Measurements from ENCODE around the gene DUOXA2.

DUOXA2 gene

DNA sequence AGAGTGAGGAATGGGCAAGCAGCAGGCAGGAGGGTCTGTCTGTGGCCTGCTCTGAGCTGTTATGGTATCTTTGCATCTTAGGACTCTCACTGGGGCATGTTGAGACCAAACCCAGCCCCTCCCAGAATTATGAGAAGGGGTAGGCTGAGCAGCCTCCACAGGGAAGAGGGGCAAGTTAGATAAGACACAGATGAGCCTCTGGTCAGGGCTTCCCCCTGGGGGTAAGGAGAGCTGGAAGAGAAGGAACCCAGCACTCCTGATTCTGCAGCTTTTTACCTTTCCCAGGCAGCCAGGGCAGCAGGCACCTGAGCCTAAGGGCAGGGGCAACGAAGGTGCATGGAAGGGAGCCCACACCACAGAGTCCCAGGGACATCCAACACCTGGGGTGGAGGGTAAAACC is 34.9 kb downstream of the DUOXA2 start:
- Mint-ChIP-seq H3K36me3 (peaks cover 9% of the 10 kb centered on the region), H3K27me3 (no peaks in the 10 kb centered on the region), H3K27ac (no peak overlapping the region), H3K9me3 (no peaks in the 10 kb centered on the region), H3K4me1 (no peaks in the 10 kb centered on the region), H3K4me3 (no peak overlapping the region)
- no peak for ATAC-seq

DNA sequence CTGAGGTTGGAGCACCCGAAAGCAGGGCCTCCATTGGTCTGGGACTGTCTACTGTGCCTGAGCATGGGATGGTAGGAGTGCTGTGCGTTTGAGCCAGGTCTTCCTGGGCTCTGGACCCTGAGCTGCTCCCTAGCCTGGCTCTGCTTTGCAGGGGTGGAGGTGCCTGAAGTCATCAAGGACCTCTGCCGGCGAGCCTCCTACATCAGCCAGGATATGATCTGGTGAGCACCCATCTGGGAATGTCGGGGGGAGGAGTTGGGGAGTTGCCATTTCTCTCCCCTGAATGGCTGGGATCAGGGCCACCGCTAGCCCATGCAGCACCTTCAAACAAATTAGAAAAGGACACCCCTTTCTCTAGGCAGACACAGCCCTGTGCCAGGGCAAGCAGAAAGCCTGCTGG is 36.4 kb downstream of the DUOXA2 start:
- H3K9me3 Mint-ChIP-seq = no peaks in the 10 kb centered on the region
- no peaks in the 10 kb centered on the region for H3K4me1 Mint-ChIP-seq
- H3K4me3 Mint-ChIP-seq = no peak overlapping the region
- H3K27me3 Mint-ChIP-seq = no peaks in the 10 kb centered on the region
- ATAC-seq = no peak
- no peak overlapping the region for H3K27ac Mint-ChIP-seq
- H3K36me3 Mint-ChIP-seq = peaks cover 9% of the 10 kb centered on the region

DNA sequence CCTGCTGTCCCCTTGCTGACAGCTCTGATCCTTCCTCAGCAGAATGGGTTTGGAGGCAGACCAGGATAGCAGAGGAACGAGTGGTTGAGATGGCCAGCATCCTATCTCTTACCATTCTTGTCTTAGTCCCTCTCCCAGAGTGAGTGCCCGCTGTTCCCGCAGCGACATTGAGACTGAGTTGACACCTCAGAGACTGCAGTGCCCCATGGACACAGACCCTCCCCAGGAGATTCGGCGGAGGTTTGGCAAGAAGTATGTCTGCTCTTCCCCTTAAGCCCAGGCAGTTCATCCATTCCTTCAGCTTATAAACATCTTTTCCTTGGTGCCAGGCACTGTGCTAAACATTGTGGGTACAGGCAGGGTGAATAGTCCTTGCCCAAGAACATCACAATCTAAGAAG is 36.9 kb downstream of the DUOXA2 start:
- Mint-ChIP-seq H3K27me3 (no peaks in the 10 kb centered on the region), H3K36me3 (peaks cover 9% of the 10 kb centered on the region), H3K4me1 (no peaks in the 10 kb centered on the region), H3K27ac (no peak overlapping the region), H3K9me3 (no peaks in the 10 kb centered on the region), H3K4me3 (no peak overlapping the region)
- ATAC-seq = no peak

DNA sequence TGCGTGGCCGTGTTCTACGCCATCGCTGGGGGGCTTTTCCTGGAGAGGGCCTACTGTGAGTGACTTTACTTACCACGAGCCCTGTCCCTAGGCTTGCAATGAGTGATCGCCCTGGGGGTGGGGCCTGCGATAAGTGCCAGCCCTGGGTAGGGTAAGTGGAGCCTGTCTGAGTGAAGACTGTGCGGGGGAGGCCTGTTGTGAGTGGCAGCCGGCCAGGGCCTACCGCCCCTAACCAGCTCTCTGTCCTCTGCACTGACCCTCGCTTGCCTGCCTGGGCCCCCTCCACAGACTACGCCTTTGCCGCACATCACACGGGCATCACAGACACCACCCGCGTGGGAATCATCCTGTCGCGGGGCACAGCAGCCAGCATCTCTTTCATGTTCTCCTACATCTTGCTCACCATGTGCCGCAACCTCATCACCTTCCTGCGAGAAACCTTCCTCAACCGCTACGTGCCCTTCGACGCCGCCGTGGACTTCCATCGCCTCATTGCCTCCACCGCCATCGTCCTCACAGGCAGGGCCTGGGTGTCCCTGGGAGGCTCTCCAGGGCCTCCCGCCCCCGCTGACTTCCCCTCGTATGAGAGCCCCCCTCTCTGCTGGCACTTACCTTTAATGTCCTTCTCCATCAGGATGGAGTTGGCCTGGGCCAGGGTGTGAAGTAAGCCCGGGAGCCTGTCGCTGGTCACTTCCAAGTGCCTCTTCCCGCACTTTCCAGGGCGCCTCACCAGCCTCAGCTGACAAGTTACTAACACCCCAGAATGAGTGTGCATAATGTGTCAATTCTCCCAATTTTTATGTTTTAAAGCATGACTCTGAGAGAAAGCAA is 38.1 kb downstream of the DUOXA2 start:
- no peak overlapping the region for H3K4me3 Mint-ChIP-seq
- no peak for ATAC-seq
- no peaks in the 10 kb centered on the region for H3K27me3 Mint-ChIP-seq
- no peaks in the 10 kb centered on the region for H3K4me1 Mint-ChIP-seq
- H3K9me3 Mint-ChIP-seq = no peaks in the 10 kb centered on the region
- peaks cover 13% of the 10 kb centered on the region for H3K36me3 Mint-ChIP-seq
- no peak overlapping the region for H3K27ac Mint-ChIP-seq

DNA sequence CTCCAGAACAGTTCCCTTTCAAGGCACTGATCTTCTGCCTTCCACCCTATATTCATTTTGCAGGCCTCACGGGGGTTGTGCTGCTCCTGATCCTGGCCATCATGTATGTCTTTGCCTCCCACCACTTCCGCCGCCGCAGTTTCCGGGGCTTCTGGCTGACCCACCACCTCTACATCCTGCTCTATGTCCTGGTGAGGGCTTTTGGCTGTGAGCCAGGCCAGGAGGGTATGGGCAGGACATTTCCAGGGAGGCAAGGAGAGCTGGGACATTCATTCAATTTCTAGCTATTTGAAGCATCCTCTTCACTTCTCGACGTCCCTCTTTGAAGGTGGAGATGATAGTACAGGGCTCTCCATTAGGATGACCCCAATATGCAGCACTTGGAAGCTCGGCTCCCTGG is 41.6 kb downstream of the DUOXA2 start:
- peaks cover 14% of the 10 kb centered on the region for H3K4me1 Mint-ChIP-seq
- no peak overlapping the region for H3K4me3 Mint-ChIP-seq
- H3K36me3 Mint-ChIP-seq = peaks cover 27% of the 10 kb centered on the region
- no peaks in the 10 kb centered on the region for H3K27me3 Mint-ChIP-seq
- H3K9me3 Mint-ChIP-seq = no peaks in the 10 kb centered on the region
- no peak overlapping the region for H3K27ac Mint-ChIP-seq
- no peak for ATAC-seq

DNA sequence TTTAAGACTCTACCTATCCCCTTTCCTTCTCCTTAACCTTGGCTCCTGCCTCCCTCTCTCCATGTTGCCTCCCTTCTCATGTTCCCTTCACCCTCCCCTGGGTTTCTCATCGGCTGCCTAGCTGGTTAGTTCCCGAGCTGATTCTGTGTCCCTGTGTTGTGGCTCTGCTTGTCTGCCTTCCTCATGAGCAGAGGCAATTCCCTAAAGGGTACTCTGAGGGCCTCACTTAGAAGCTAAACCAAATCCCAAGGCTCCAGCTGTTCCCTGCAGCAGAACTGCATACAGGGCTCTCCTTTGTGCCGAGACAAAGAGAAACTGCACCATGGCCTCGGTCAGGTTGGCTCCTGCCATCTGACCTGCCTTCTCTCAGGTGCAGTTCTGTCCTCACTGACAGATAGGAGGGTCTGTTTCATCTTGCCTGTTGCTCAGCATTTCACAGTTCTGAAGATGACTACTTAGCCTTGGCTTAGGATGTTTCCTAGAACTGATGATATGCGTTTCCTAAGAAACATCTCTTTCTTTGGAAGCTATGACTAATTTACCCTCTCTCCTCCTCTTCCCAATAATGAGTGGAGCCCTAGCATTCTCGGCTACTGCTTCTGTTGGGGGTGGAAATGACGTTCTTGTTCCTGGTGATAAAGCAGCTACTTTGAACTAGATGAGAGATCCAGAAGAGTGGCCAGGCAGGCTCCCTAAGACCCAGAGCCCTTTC is 42.8 kb downstream of the DUOXA2 start:
- Mint-ChIP-seq H3K4me3 (no peak overlapping the region), H3K4me1 (peaks cover 16% of the 10 kb centered on the region), H3K27me3 (no peaks in the 10 kb centered on the region), H3K36me3 (peaks cover 27% of the 10 kb centered on the region), H3K27ac (no peak overlapping the region), H3K9me3 (no peaks in the 10 kb centered on the region)
- ATAC-seq = no peak

DNA sequence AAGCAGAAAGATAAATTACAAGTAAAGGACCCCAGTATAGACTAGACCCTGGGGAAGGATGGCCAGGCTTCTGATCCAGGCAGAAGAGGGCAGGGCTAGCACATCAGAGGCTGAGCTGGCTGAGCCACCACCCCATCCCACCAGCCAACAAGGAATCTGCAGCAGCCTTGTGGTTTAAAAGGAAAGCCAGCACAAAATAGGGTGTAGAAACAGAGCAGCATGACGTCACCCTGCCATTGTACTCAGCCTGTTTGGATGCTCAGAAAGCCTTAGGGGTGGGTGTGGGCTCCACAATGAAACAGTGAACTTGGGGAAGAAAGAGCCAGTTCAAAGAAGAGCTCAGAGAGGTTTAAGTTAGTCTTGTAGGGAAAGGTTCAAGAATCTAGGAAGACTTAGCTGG is 43.8 kb downstream of the DUOXA2 start:
- no peak overlapping the region for H3K27ac Mint-ChIP-seq

DNA sequence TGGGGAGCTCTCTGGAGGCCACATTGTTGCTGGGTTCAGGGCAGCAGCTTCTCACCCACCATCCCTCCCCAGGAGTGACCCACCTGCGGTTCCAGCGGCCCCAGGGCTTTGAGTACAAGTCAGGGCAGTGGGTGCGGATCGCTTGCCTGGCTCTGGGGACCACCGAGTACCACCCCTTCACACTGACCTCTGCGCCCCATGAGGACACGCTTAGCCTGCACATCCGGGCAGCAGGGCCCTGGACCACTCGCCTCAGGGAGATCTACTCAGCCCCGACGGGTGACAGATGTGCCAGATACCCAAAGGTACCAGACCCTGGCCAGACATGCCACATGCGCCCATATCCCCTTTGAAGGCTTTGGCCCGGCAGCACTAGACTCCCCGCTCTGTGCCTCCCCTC is 47.5 kb downstream of the DUOXA2 start:
- H3K9me3 Mint-ChIP-seq = no peaks in the 10 kb centered on the region
- H3K4me1 Mint-ChIP-seq = peaks cover 38% of the 10 kb centered on the region
- H3K4me3 Mint-ChIP-seq = no peak overlapping the region
- H3K27ac Mint-ChIP-seq = peak overlapping the region; percentile 42
- H3K27me3 Mint-ChIP-seq = no peaks in the 10 kb centered on the region
- no peak for ATAC-seq
- peaks cover 18% of the 10 kb centered on the region for H3K36me3 Mint-ChIP-seq

More for the DNA sequence above, 43.8 kb downstream of the DUOXA2 start:
- Mint-ChIP-seq H3K9me3 (no peaks in the 10 kb centered on the region), H3K27me3 (no peaks in the 10 kb centered on the region), H3K4me1 (peaks cover 20% of the 10 kb centered on the region), H3K36me3 (peaks cover 19% of the 10 kb centered on the region), H3K4me3 (no peak overlapping the region)
- no peak for ATAC-seq

DNA sequence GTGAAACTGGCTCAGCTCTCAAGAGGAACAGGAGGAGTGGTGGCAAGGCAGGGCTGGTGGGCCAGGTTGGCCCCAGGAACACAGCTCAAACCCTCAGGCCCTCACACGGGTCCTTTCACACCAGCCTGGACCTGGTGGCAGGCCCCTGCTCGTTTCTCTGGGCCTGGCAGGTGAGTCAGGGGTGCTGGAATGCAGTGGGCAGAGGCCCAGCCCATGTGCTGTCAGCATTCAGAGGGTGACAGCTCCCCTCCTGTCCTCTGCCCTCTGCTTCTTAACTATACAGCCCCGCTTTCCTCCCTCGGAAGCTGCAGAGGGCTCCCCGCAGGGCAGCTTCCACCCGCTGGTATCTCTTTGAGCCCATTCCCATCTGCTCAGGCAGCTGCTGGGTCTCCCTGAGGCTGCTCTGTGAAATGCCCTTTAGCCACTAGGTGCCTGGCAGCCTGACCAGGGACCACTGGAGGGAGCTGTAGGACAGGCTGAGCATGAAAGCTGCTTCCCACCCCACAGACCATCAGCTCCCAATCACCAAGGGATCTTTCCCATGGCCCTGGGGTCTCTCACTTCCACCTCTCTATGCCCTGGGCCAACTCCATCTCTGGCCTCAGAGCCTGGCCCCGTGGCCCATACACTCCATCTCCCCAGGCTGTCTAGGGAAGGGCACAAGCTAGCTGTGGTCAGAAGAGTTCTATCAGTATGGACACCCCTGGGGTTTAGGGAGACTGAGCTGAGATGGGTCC is 48.8 kb downstream of the DUOXA2 start:
- Mint-ChIP-seq H3K36me3 (peaks cover 15% of the 10 kb centered on the region), H3K4me3 (no peak overlapping the region), H3K27me3 (no peaks in the 10 kb centered on the region), H3K4me1 (peaks cover 43% of the 10 kb centered on the region), H3K27ac (no peak overlapping the region), H3K9me3 (no peaks in the 10 kb centered on the region)
- peak; percentile 40 for ATAC-seq

DNA sequence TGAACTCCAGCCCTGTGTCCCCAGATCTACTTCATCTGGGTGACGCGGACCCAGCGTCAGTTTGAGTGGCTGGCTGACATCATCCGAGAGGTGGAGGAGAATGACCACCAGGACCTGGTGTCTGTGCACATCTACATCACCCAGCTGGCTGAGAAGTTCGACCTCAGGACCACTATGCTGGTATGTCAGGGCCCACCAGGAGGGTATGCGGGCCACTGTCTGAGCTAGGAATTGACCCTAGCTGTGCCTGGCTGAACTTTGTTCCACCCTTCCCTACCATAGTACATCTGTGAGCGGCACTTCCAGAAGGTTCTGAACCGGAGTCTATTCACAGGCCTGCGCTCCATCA is 49.4 kb downstream of the DUOXA2 start:
- H3K4me1 Mint-ChIP-seq = peaks cover 46% of the 10 kb centered on the region
- H3K27me3 Mint-ChIP-seq = no peaks in the 10 kb centered on the region
- no peak overlapping the region for H3K4me3 Mint-ChIP-seq
- peaks cover 15% of the 10 kb centered on the region for H3K36me3 Mint-ChIP-seq
- ATAC-seq = no peak
- no peak overlapping the region for H3K27ac Mint-ChIP-seq
- H3K9me3 Mint-ChIP-seq = no peaks in the 10 kb centered on the region

DNA sequence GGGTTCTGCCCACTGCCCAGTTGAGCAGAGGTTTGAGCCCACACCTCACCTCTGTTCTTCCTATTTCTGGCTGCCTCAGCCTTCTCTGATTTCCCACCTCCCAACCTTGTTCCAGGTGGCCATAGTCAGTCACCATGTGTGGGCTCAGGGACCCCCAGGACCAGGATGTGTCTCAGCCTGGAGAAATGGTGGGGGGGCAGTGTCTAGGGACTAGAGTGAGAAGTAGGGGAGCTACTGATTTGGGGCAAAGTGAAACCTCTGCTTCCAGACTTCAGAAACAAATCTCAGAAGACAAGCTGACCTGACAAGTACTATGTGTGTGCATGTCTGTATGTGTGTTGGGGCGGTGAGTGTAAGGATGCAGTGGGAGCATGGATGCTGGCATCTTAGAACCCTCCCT is 50.8 kb downstream of the DUOXA2 start:
- H3K27ac Mint-ChIP-seq = peak overlapping the region; percentile 74
- no peak for ATAC-seq
- H3K36me3 Mint-ChIP-seq = peaks cover 9% of the 10 kb centered on the region
- H3K4me3 Mint-ChIP-seq = no peak overlapping the region
- peaks cover 55% of the 10 kb centered on the region for H3K4me1 Mint-ChIP-seq
- H3K27me3 Mint-ChIP-seq = no peaks in the 10 kb centered on the region
- H3K9me3 Mint-ChIP-seq = no peaks in the 10 kb centered on the region

DNA sequence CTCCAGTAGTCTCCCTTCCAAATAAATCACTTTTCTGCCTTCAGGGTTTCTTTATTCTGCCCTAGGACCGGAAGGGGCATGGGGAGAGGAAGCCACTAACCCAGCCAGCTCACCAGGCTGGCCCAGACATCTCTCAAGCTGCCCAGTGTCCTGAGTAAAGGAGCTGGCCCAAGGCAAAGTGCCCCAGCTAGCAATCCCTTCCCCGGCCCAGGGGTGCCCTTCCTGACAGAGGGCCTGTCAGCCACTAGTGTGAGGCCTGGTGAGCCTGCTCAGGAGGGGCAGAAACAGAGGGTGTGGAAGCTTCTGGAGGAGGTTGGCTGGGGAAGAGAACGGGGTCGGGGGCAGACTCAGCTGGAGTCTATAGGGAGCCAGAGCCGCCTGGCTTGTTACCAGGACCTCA is 51.4 kb downstream of the DUOXA2 start:
- Mint-ChIP-seq H3K4me1 (peaks cover 51% of the 10 kb centered on the region), H3K4me3 (peak overlapping the region; percentile 62), H3K36me3 (peaks cover 3% of the 10 kb centered on the region), H3K27ac (peak overlapping the region; percentile 74), H3K27me3 (no peaks in the 10 kb centered on the region), H3K9me3 (no peaks in the 10 kb centered on the region)
- ATAC-seq = no peak

DNA sequence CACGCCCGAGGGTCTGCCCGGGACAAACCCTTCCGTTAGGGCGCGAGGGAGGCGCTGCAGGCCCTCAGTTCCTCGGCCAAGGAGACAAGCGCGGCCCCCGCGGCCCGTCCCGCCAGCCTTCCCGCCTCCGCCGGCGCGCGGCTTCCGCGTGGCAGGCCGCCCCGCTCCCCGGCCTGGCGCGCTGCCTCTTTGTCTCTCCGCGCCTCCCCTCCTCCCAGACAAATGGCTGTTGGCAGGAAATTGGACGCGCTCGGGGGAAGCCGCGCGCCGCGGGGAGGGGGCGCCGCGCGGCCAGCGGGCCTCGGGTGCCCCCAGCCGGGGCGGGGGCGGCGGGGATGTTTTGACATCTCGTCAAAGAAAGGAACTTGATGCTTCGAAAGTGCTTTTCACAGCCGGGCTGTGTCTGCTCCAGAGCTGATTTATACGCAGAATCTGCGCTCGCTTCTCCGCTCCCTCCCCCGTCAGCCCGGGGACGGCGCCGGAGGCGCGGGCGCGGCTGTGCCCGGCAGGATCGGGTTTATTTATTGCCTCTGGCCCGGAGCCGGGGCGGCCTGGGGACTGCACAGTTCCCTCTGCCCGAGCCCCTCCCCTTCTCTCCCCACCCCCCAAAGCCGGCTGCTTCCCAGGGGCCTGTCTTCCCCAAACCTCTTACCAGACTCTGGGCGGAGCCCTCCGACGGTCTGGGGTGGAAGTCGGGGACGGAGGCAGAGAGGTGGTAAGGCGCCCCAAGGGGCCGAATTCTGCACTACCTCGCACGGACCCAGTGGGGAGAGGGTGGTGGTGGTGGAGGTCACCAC is 52.9 kb downstream of the DUOXA2 start:
- no peaks in the 10 kb centered on the region for H3K27me3 Mint-ChIP-seq
- peak overlapping the region; percentile 86 for H3K27ac Mint-ChIP-seq
- H3K9me3 Mint-ChIP-seq = no peaks in the 10 kb centered on the region
- no peaks in the 10 kb centered on the region for H3K36me3 Mint-ChIP-seq
- peak overlapping the region; percentile 71 for H3K4me3 Mint-ChIP-seq
- ATAC-seq = peak; percentile 96
- H3K4me1 Mint-ChIP-seq = peaks cover 47% of the 10 kb centered on the region

DNA sequence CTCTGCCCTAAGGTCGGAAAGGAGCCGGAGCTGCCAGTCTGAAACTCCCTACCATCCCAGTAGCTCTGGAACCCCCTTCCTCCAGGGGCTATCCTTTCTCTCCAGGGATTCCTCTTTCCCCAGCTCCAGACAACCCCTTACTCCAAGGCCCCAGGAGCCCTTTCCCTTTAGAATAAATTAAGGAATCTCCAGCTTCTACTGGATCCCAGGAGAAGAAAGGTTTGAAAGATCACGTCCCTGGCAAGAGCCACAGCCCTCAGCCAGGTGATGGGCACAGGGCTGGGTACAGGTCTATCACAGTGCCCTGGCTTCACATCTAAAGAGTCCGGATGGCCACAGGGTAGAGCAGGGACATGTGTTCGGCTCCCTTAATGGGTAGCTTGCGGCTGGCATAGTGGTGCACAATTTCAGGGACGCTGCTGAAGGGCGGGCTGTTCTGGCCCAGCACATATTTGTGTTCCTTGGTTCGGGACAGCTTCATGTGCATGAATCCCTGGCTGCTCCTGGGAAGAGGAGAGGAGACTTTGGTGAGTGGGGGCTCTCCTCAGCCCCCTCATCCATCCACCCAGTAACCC is 53.6 kb downstream of the DUOXA2 start:
- H3K4me1 Mint-ChIP-seq = peaks cover 45% of the 10 kb centered on the region
- peak overlapping the region; percentile 86 for H3K27ac Mint-ChIP-seq
- no peaks in the 10 kb centered on the region for H3K9me3 Mint-ChIP-seq
- peaks cover 2% of the 10 kb centered on the region for H3K36me3 Mint-ChIP-seq
- ATAC-seq = no peak
- H3K4me3 Mint-ChIP-seq = peak overlapping the region; percentile 71
- no peaks in the 10 kb centered on the region for H3K27me3 Mint-ChIP-seq
